ENCODE results near the gene LAYN.

Gene LAYN

GRCh38 chr11:111591187-111591960 is 50.9 kb downstream of the LAYN start:
- DNase-seq = no peak

GRCh38 chr11:111592491-111592890 is 52.0 kb downstream of the LAYN start:
- no peak for DNase-seq

GRCh38 chr11:111596319-111596718 is 55.8 kb downstream of the LAYN start:
- DNase-seq = no peak

GRCh38 chr11:111598148-111598547 is 57.6 kb downstream of the LAYN start:
- no peak for DNase-seq

- peak in 18 of 58 donors; percentile 3 to 58 (median 18) for DNase-seq
These were observed 58.0 kb downstream of the LAYN start for GRCh38 chr11:111598559-111598958.

- no peak for DNase-seq
These were observed 61.1 kb downstream of the LAYN start for GRCh38 chr11:111601636-111601978.

- peak; percentile 43 to 98 (median 94) for DNase-seq
These were observed 61.7 kb downstream of the LAYN start, which contains the start of gene SIK2 for GRCh38 chr11:111601979-111602864. TSS of gene SIK2 (plus strand) at chr11:111602449. CDS start at chr11:111602564, 115 bp downstream.

GRCh38 chr11:111602865-111603610 is 62.5 kb downstream of the LAYN start:
- DNase-seq = peak in 41 of 58 donors; percentile 4 to 75 (median 50)

GRCh38 chr11:111603611-111604130 is 63.2 kb downstream of the LAYN start:
- DNase-seq = no peak

GRCh38 chr11:111604392-111605009 is 64.0 kb downstream of the LAYN start:
- DNase-seq = peak in 2 of 58 donors; percentile 6 to 75

- DNase-seq = no peak
These were observed 65.2 kb downstream of the LAYN start for GRCh38 chr11:111605681-111606080.

GRCh38 chr11:111606986-111607385 is 66.5 kb downstream of the LAYN start:
- no peak for DNase-seq

GRCh38 chr11:111607751-111608150 is 67.2 kb downstream of the LAYN start:
- DNase-seq = no peak
